HG03139 (cell line): Measurements from ENCODE around the gene ANKRD6.

ENCODE experiments used
- ATAC-seq: cut with Tn5 transposase; IDR thresholded peaks from one replicate; pipeline ENCODE4 v1.9.1; 2021; ENCODE audit not compliant: unreplicated experiment

ANKRD6 gene

DNA sequence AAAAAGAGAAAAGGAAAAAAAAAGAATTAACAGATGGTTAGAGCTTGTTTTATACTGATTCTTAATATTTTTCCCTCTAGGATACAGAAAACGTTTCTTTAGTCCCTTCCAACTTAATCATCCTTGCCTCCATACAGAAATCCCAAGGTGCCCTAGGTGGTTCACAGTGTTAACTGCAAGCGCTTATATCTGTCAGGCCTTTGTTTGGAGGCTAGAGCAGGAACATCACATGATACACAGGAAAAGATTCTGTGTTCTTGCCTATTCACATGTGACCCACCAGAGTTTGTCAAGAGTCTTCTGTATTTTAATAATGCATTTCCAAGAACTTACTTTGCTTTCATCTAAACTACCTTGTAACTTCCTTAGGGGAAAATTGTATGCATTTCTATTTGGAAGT, 31.3 kb downstream of the ANKRD6 start:
- no peak for ATAC-seq

GRCh38 chr6:89467437-89467836, 34.5 kb downstream of the ANKRD6 start:
- no peak for ATAC-seq

DNA sequence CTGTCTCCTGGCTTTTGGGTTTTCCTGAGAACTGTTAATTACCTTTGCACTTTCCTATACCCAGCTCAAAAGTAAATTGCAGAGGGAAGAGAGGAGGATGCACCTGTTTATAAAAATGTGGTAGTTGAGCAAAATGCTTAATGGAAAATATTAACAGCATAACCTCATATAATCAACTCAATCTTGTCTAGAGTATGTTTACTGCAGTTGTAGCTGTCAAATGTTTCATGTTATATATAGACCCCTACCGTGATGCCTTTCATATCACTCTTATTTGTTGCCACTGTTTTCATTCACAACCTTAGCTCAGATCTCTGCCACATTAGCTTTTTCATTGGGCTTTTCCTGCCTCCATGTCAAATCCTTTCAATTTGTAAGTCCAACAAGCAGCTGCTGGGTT, 36.0 kb downstream of the ANKRD6 start:
- no peak for ATAC-seq

- ATAC-seq, result no peak
These were observed 38.4 kb downstream of the ANKRD6 start for GRCh38 chr6:89471287-89471867.

DNA sequence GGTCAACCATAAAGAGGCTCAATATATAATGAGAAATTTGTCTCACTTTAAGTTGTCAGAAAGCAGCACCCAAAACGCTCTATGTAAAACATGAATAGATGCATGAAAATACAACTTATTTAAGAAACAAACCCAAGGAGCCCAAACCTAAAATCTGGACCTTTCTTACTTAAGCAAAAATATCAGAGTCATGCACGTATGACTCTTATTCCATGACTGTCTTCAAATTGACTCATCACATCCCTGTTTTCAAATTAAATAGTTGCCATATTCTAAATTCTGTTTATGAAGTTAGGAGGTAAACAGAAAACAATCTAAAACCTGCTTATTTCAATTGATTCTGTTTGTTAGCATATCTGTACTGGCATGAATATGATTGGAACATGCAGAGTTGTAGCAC, 42.1 kb downstream of the ANKRD6 start:
- no peak for ATAC-seq

- no peak for ATAC-seq
These were observed 42.7 kb downstream of the ANKRD6 start for GRCh38 chr6:89475634-89476033.

DNA sequence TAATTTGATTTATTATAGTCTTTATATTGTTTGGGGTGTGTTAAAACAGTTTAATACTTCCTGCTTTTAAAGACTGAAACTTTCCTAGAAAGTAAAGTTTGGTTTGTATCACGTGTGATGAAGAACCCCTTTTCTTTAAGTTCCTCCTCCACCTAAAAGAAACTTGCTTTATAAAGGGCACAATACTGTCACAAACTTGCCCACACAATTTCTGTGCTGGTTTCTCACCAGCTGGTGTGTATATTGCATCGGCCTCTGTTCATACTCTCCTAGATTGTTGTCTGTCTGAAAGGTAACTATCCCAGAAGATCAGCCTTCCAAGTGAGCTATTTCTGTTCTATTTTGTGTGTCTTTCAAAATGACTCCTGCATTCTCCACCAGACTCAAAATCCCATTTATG, 46.9 kb downstream of the ANKRD6 start:
- no peak for ATAC-seq

GRCh38 chr6:89481695-89482094, 48.7 kb downstream of the ANKRD6 start:
- ATAC-seq, result no peak

- ATAC-seq, result no peak
These were observed 49.2 kb downstream of the ANKRD6 start for GRCh38 chr6:89482126-89482525.

GRCh38 chr6:89483111-89483720, 50.3 kb downstream of the ANKRD6 start:
- ATAC-seq, result no peak

GRCh38 chr6:89485320-89485719, 52.4 kb downstream of the ANKRD6 start:
- ATAC-seq, result no peak

DNA sequence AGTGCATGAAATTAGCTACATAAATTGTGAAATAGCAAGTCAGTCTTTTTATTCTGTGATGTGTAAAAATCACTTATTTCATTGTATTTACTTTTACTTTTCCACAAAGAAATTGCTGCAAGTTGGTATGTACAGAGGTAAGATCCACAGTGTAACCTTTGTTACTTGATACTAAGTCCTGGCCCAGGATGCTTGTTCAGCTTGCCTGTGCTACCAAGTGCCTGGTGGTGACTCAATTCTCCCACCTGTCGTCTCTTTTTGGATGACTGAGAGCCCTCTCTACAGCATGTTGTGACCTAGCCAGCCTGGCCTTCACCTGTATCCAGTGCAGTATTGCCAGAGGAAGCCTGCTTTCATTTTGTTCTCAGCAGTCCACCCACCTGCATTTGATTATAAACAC, 54.9 kb downstream of the ANKRD6 start:
- no peak for ATAC-seq

- no peak for ATAC-seq
These were observed 55.5 kb downstream of the ANKRD6 start for GRCh38 chr6:89488438-89488837.

DNA sequence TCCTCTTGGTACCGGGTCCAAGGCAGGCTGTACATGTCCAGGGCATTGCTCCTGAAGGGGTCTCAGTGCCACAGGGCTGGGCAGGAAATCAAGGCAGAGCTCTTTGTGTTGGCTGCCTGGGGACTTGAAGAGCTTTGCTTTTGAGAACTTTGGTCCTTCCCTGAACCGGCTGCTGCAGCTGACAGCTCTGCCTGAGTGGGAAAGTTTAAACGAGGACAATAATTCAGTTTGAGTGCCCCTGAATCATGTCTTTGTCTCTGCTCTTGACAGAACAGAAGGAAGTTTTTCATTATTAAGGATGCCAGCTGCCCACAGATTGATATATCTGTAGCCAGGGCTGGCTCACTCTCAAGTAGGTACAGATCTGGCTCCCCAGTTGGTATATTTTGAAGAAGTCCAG, 56.1 kb downstream of the ANKRD6 start:
- no peak for ATAC-seq

DNA sequence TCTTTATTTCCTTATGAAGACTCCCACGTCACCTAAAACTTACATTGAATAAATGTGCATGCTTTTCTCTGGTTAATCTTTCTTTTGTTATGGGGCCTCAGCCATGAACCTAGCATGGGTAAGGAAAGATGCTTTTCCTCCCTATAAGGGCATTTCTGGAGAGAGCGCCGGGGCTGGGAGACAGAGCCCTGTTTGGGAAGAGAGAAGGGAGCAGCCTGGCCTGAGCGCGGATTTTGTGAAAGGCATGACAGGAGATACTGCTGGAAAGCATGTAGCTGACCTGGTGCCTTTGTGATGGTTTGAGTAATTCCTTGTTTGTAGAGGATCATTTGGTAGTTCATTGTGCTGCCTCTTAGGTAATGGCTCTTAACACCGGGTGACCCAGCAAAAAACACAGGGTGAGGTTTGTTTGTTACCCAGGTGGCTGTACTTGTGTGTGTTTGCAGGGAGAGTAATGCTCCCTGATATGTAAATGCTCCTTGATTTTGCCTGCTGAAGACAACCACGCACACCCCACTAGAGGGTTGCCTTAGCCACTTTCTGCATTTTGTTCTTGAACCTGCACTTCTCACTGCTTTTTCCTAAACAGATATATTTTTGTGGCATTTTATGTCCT, 59.2 kb downstream of the ANKRD6 start:
- no peak for ATAC-seq

GRCh38 chr6:89494131-89494793, 61.3 kb downstream of the ANKRD6 start:
- ATAC-seq, result no peak

GRCh38 chr6:89495961-89496535, 63.1 kb downstream of the ANKRD6 start:
- no peak for ATAC-seq

DNA sequence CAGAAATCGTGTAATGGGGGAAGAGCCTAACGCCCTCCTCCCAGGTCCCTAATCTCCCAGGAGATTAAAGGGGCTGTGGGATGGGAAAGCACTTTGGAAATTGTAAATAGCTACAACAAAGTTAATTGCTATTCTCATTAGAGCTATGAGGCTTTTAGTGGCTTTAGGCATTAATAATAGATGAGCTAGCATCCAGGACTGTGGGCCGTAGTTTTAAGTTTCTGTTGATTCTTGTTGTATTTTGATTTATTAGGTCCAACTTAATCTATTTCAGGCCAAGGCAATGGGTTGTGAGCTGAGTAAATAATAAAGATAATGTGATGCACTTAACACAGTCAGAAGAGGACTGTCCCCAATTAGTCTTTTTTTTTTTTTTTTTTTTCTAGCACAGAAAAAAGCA, 67.7 kb downstream of the ANKRD6 start:
- ATAC-seq, result no peak

GRCh38 chr6:89501222-89501621, 68.3 kb downstream of the ANKRD6 start:
- ATAC-seq, result no peak

DNA sequence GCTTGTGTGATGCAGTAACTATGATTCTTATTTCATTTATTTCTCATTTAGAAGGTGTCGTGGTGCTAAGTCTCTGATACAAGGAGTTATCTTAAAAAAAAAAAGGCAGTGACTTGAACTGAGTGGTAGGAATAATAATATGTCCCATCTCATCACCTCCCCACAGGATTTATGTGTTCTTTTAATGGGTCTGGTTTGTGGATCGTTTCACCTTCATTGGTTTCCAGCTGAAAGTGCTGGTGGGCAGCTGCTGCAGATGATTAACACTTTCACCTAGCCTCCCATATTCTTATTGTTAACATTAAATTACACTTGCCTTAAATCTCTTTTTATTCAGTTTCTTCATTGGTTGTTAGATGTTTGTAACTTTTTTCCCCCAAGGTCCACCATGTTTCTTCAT, 68.8 kb downstream of the ANKRD6 start:
- no peak for ATAC-seq

- ATAC-seq, result no peak
These were observed 70.7 kb downstream of the ANKRD6 start for GRCh38 chr6:89503641-89504040.

DNA sequence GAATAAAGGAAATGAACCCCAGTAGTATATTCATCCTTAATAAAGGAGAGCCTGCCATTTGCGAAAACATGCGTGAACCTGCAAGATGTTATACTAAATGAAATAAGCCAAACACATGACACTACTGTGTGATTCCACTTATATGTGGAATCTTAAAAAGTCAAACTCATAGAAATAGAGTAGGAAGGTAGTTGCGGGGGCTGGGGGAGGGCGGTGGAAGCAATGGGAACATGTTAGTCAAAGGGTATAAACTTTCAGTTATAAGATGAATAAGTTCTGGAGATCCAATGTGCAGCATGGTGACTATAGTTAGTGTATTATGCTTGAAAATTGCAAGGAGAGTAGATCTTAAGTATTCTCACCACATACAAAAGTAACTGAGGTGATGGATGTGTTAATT, 72.9 kb downstream of the ANKRD6 start:
- ATAC-seq, result no peak
